NCI-H146 treated with DMSO at 0.1 percent for 48 hours (cell line): ENCODE data around the gene SNX14.

ENCODE experiments used
- DNase-seq: peaks from one replicate; lab custom pipeline; 2025; ENCODE audit not compliant: unreplicated experiment; lab: John Stamatoyannopoulos, UW

SNX14 gene

DNA sequence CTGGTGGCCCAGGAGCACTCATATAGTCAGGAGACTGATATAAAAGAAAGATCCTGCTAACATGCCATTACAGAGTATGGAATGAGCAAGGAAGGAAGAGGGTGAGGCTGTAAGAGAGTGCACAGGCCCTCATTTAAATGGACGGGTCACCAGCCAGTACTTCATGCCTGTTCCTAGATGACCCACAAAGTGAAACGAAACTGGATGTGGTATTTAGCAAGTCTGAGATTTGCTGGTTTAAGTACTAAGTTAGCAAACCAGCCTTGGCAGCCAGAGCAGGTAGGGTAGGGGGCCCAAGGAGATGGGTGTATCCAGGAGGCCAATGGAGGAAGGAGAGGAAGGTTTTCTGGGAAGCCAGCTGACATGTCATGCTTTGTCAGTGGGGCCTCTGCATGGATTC, 127.9 kb downstream of the SNX14 start:
- no peak for DNase-seq

DNA sequence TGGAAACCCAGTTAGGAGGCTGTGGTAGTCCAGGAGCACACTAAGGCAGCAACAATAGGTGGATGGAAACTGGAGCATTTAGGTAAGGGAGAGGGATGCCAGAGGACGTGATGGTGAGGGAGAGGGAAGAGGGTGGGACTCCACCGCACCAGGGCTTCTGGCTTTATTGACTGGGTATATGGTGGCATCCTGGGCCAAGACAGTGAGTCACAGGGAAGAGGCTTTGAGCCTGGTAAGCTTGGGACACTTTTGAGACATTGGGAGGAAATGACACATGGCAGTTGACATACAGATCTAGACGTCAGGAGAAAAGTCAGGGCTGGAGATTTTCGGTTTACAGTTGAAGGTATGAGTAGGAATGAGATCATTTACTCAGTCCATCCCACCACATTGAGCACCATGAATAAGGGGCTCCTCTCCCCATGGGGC, 128.9 kb downstream of the SNX14 start:
- no peak for DNase-seq

DNA sequence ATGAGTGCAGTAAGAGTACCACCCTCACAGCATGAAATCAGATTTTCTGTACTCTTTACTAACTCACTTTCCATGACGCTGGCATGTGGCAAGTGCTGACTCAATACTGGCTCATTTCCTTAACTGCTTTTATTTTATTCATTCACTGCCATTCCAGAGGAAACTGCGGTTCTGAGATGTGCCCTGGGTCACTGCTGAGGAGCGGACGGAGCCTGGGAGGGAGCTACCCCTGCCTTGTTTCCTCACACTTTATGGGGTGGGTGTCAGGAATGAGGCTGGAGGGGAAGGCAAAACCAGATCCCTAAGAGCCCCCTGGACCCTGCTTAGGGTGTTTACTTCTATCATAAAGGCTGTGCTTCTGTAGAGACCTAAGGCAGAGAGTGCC, 129.4 kb downstream of the SNX14 start:
- no peak for DNase-seq

DNA sequence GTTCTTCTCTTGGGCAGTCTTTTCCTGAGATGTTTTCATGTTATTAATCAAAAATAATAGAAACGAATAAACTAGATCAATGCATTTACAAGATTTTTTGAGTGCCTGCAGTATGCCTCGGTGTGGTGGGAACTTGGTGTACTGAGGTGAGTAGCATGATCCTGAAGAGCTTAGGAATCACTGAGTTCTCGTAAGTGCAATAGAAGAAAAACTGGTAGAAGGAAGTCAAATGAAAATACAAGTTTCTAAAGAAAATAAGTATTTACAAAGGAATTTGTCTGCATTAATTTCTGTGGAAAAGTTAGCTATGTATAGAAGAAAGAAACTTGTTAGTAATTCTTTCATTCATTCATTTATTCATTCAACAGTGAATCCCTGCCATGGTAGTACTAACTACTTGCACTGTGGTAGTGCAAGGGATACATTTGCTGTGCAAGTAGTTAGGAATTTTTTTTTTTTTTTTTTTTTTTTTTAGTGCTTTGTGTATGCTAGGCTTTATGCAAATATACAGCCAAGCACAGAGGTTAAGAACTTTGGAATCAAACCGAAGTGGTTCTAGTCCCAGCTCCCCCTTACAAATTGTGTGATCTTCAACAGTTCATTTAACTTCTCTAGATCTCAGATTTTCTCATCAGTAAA, 129.9 kb downstream of the SNX14 start:
- no peak for DNase-seq

DNA sequence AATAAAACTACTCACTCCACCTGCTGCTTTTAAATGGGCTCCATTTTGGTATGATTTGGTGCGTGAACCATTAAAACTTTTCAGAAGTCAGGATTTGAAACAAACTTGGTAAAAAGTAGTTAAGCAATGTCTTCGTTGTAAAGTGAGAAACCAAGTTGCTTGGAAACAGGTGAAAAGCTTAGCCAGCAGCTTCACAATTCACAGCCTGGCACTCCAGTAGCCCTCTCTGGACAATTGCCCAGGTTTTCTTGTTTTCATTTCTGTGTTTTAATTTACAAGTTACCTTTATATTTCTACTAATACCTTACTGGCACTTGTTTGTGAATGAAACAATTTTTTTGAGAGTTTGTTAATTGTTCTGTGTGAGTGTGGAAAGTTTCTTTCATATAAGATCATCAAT, 131.0 kb downstream of the SNX14 start:
- no peak for DNase-seq

DNA sequence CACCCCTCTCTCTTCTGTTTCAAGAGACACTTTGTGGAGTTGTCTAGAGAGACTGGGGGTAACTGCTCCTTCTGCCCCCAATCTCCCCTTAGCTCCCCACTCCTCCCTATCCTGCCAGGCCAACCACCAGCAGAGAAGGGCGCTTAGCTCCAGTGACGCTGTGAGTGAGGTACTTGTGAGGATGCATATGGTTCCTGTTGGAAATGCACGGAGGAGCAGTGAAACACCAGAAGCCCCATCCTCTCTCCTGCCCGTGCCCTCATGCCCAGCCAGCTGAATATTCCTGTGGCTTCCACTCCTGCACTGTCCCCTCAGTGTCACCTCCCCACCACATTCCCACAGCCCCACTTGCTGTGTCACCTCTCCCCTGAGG, 131.9 kb downstream of the SNX14 start:
- DNase-seq, result no peak

DNA sequence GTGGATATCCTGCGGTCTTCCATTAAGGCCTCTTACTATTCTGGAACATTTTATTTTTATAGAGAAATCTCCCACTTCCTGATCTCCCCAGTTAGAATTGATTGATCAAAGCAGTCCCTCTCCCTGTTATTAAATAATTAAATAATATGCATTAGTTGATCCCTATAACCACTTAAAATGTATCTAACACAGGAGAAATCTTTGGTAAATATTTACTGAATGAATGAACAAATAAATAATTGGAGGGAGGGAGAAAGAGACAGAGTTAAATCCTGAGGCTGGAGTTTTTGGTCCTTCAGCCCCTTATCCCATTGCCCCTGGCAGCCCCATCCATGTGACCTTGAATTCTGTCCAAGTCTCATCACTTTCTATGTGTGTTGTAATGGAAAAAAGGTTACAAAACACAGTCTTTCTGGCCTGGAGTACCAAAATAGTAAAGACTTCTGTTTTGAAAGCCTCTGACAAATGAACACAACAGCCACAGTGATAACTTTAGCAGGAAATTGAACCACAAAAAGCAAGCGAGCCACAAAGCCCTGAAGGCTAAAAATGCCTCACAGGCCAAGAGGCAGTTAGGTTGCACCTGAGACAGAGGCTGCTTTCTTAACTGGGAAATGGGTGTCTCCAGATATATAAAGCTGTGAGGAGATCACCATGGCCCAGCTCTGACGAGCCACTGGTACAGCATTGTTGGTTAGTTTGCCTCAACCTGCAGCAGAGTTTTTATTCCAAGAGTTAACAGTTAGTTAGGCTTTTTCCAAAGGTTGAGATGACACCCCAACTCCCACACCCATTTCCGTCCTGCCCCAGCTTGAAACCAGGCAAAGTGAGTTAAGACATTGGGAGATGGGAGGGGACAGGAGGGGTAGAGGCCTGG, 132.5 kb downstream of the SNX14 start:
- no peak for DNase-seq

DNA sequence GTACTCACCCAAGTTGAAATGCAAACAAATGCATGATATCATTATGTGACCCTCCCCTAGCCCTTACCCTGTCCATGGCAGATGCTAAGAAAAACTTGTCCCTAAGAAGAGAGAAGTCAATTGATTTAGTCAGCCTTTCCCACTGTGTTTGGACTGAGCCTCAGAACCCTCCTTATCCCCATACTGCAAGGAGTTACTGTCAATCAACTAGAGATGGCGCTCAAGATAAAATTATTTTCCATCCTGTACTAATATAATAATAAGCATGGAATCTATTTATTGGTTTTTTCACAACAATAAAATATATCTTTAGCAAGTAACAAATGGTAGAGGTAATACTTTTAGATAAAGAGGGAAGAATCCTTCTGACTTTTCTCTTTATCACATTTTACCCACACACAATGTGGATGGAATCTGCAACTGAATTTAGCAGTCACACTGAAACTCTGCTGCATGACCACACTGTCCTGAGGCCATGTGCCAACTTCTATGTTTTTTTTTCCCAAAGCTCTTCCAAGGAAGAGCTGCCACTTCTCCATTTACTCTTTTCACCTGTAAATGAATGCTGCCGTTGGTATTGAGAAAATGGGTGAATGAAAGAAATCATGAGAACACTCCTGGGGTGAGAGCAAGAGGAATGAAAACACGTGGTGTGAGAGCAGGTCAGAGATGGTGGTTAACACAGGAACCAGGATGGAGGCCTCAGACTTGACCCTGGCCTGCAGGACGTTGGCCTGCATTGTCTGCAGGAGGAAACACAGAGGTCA, 133.3 kb downstream of the SNX14 start:
- DNase-seq, result no peak

DNA sequence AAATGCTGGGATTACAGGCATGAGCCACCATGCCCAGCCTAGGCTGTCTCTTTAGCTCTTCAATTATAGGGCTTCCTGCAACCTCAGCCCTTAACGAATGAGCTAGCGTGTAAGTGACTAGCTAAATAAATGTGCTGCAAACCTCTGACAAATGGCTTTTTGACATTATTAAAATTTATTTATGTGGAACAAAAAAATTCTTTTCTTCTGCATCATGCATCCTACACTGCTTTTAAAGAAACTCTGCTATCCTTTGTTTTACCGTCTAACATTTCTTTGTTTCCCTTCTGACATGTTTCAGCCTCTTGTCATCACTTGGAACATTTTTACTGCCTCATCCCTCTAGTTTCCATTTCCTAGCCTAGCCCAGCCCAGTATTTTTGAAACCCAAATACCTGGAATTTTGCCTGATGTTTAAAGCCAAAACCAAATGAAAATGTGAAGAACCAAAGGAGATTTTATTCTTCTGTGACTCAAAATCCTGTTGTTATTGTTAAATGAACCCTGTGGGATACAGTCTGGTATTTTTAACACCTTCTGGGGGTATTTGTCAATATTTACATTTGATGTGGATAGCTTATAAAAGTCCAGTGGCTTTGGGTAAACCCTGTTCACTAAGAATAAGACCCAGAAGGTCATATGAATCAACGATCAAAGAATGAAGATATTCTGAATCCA, 134.3 kb downstream of the SNX14 start:
- DNase-seq, result no peak

DNA sequence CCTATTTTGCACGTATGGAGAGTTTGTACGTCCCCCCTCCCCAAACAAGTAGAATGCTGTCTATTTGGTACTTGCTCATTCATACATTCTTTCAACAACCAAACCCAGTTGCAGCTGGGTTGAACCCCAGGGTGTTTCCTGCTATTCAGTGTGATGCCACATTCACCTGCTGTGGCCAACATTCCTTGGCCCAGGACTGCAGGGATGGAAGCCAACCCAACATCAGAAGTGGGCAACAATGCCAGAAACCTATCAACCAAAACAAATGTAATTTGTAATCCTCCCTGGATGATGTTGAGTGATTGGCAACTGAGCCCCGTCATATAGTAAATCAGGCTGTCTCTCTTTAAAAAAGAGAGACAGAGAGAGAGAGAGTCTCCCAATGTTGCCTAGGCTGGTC, 134.9 kb downstream of the SNX14 start:
- DNase-seq, result no peak

DNA sequence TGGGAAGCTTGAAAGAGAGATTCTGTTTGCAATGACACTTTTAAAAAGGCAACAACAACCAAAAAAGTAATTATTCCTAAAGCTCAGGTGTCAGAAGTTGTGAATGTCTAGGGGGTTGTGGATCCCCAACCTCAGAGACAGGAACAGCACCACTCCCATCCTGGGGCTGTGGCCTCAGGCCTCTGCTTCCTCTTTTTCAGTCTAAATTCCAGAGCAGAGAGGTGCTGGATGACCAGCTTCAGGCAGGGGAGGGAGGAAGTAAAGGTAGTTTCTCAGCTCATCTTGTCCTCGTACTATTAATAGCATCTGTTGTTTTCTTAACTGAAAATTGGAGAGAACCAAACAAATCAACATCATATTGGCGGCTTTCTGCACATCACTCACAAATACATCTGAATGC, 135.5 kb downstream of the SNX14 start:
- no peak for DNase-seq

DNA sequence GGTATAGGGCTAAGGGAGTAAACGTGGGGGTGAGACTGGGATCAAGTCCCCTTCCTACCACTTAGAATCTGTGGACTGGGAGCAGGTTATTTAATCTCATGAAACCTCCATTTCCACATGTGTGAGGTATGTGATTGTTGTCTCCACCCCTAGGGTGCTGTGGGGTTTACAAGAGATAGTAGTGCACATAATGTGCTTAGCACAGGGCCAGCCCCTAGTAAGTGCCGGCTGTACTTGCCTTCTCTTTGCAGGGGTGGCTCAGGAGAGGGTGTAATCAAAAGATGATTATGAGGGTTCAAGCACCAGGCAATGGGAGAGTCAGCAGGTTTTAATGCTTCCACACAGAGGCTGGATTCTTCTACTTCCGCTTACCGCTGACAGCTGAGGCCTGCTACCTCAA, 136.9 kb downstream of the SNX14 start:
- DNase-seq, result no peak
